ENCODE measurements around the gene SKP1.
"Not testable (repeated sequence)": the region's sequence is repeated elsewhere in the genome, so short reads cannot be mapped to it uniquely, and the experiment has no call there.

The SKP1 gene

GRCh38 chr5:134176511-134177368 lies at the start of gene SKP1:
Gene SKP1, minus strand, starts transcription at chr5:134176950. Its CDS starts 2,928 bp downstream, at chr5:134174022.
- peak; percentile 92 to 95 for DNase-seq
- TF ChIP-seq POLR2A (IDR thresholded peaks at IDR 0.05; ENCODE audit: low read length): peak; percentile 98
- TF ChIP-seq GATA1 (IDR thresholded peaks at IDR 0.05; ENCODE audit: low read depth, low read length): no peak

GRCh38 chr5:134225780-134226440 lies 49.2 kb upstream of the SKP1 start, which contains the start of gene PPP2CA:
Gene PPP2CA, minus strand, starts transcription at chr5:134226073. Its CDS starts 212 bp downstream, at chr5:134225861.
- peak; percentile 88 for TF ChIP-seq POLR2A (IDR thresholded peaks at IDR 0.05; ENCODE audit: low read length)
- no peak for TF ChIP-seq GATA1 (IDR thresholded peaks at IDR 0.05; ENCODE audit: low read depth, low read length)
- peak; percentile 98 to 100 for DNase-seq

GRCh38 chr5:134224888-134225779 lies 48.4 kb upstream of the SKP1 start:
- DNase-seq: peak; percentile 76 to 87
- no peak for TF ChIP-seq POLR2A (IDR thresholded peaks at IDR 0.05; ENCODE audit: low read length)
- no peak for TF ChIP-seq GATA1 (IDR thresholded peaks at IDR 0.05; ENCODE audit: low read depth, low read length)

DNA sequence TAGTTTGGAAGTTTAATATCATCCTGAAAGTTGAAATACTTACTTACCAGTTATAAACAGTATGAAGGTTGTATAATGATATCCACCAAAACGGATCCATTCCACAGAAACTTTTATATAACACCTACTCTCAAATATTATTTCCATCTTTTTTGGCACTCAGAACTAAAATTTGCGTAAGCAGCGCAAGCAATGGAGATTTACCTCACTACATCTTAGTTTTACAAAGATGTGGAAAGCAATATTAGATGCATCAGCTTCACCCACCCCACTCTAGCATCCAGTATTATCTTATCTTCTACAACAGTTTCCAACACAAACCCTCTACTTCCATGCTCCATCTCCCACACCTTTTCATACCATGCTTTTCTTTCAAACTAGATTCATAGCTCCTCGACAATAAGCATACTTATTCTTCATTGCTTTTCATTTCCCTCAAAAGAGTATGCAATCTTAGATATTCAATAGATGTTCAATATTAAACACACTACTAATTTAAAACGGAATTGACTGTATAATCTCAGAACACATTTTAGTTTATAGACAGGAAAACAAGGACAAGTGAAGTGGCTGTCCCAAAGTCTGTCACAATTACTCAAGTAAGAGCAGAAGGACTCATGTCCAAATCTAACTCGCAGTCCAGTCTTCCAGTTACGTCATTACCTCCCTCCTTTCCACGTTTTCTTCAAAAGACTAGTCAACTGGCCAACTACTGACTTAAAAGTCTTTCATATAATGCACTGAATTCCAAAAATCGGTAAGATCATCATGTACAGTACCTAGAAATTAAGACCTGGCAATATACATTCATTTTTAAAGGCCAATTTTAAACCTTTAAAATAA lies 46.9 kb upstream of the SKP1 start:
- DNase-seq: peak; percentile 49 to 53
- TF ChIP-seq GATA1 (IDR thresholded peaks at IDR 0.05; ENCODE audit: low read depth, low read length): no peak
- no peak for TF ChIP-seq POLR2A (IDR thresholded peaks at IDR 0.05; ENCODE audit: low read length)

- not testable (repeated sequence) for DNase-seq
Measured at GRCh38 chr5:134221690-134222089, 44.9 kb upstream of the SKP1 start.

DNA sequence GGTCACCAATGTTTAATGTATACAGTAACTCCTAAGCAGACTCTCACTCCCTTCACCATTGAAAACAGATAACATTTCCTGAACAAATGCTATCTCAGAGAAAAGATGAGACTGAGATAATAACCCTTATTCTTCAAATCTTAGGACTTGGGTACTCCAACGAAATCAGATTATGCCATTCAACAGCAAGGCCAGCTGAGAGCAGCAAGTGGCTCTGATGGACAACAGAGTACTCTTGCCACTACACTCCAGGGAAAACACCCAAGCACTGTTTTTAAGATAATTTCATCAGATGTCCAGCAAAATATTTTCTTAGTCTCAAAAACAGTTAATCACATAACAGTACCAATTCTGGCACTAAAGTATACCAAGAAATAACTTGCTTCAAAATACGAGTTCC lies 39.0 kb upstream of the SKP1 start:
- no peak for DNase-seq
- TF ChIP-seq POLR2A (IDR thresholded peaks at IDR 0.05; ENCODE audit: low read length): no peak

DNA sequence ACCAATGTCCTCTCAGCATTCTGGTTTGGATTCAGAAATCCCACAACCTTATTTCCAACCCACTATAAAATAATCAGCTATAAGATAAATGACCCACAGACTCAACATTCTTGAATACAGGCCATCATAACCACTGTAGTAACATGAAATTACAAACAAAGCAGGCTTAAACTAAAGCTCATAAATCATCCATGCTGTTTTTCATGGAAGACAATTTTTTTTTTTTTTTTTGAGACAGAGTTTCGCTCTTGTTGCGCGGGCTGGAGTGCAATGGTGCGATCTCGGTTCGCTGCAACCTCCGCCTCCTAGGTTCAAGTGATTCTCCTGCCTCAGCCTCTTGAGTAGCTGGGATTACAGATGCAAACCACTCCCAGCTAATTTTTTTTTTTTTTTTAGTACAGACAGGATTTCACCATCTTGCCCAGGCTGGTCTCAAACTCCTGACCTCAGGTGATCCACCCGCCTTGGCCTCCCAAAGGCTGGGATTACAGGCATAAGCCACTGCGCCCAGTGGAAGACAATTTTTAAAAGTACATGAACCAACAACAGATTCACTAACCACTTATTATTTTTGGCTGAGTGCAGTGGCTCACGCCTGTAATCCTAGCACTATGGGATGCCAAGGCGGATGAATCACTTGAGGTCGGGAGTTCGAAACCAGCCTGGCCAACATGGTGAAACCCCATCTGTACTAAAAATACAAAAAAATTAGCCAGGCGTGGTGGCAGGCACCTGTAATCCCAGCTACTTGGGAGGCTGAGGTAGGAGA lies 34.7 kb upstream of the SKP1 start:
- not testable (repeated sequence) for DNase-seq

GRCh38 chr5:134209477-134210245 lies 32.9 kb upstream of the SKP1 start:
- DNase-seq: no peak
- no peak for TF ChIP-seq POLR2A (IDR thresholded peaks at IDR 0.05; ENCODE audit: low read length)
- TF ChIP-seq GATA1 (IDR thresholded peaks at IDR 0.05; ENCODE audit: low read depth, low read length): no peak

DNA sequence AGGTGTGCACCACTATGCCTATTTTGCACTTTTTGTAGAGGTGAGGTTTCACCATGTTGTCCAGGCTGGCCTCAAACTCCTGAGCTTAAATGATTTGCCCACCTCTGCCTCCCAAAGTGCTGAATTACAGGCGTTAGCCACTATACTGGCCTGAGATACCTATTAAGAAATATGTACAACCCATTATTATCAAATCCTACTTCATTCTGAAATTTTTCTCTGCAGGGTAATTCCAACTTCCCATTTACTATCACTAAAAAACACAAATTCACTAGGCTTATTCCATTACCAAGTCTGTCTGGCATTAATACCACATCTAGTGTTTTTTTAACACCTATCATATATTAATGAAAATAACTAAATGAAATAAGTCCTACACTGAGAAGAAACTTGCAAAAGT lies 30.9 kb upstream of the SKP1 start:
- no peak for TF ChIP-seq POLR2A (IDR thresholded peaks at IDR 0.05; ENCODE audit: low read length)
- no peak for TF ChIP-seq GATA1 (IDR thresholded peaks at IDR 0.05; ENCODE audit: low read depth, low read length)
- DNase-seq: no peak

GRCh38 chr5:134206627-134207160 lies 29.9 kb upstream of the SKP1 start:
- DNase-seq: no peak
- no peak for TF ChIP-seq GATA1 (IDR thresholded peaks at IDR 0.05; ENCODE audit: low read depth, low read length)
- TF ChIP-seq POLR2A (IDR thresholded peaks at IDR 0.05; ENCODE audit: low read length): no peak

GRCh38 chr5:134204575-134204974 lies 27.8 kb upstream of the SKP1 start:
- TF ChIP-seq POLR2A (IDR thresholded peaks at IDR 0.05; ENCODE audit: low read length) (no peak), GATA1 (IDR thresholded peaks at IDR 0.05; ENCODE audit: low read depth, low read length) (no peak)
- no peak for DNase-seq

GRCh38 chr5:134203630-134204029 lies 26.9 kb upstream of the SKP1 start:
- no peak for DNase-seq
- TF ChIP-seq POLR2A (IDR thresholded peaks at IDR 0.05; ENCODE audit: low read length) (no peak), GATA1 (IDR thresholded peaks at IDR 0.05; ENCODE audit: low read depth, low read length) (no peak)
